ENCODE data around the gene TEX264.
A peak's percentile ranks its signal among the peaks of the same experiment; 100 is the strongest.
"Not testable (repeated sequence)": the region's sequence is repeated elsewhere in the genome, so short reads cannot be mapped to it uniquely, and the experiment has no call there.

TEX264 gene

DNA sequence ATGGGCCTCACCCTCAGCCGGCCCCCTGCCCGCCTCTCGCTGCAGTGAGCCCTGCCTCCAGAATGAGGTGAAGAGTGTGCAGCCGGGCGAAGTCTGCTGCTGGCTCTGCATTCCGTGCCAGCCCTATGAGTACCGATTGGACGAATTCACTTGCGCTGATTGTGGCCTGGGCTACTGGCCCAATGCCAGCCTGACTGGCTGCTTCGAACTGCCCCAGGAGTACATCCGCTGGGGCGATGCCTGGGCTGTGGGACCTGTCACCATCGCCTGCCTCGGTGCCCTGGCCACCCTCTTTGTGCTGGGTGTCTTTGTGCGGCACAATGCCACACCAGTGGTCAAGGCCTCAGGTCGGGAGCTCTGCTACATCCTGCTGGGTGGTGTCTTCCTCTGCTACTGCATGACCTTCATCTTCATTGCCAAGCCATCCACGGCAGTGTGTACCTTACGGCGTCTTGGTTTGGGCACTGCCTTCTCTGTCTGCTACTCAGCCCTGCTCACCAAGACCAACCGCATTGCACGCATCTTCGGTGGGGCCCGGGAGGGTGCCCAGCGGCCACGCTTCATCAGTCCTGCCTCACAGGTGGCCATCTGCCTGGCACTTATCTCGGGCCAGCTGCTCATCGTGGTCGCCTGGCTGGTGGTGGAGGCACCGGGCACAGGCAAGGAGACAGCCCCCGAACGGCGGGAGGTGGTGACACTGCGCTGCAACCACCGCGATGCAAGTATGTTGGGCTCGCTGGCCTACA is 44.4 kb downstream of the TEX264 start:
- DNase-seq (ENCODE audit: low read depth, low spot score): no peak

DNA sequence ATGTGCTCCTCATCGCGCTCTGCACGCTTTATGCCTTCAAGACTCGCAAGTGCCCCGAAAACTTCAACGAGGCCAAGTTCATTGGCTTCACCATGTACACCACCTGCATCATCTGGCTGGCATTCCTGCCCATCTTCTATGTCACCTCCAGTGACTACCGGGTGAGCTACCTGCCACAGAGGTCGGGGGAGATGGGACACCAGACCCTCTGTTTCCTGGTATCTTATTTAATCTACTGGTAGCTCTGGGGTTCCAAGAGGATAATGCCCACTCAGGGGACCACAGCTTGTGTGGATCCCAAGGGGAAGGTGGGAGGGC is 44.9 kb downstream of the TEX264 start:
- DNase-seq (ENCODE audit: low read depth, low spot score): no peak

DNA sequence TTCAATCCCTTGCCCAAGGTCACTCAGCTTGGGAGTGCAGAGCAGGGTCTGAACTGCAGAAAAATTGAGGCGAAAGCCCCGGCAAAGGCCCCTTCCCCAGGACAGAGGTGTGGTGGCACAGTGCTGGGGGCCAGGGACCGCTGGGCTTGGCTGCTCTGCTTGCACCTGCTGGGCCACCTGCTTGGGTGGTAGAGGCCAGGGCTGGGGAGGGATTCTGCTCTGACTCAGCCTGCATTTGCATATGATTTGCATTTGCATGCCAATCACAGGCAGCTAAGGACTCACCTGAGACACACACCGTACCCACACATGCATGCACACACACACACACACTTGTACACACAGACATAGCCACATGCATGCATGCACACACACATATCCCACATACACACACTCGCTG is 45.8 kb downstream of the TEX264 start:
- no peak for DNase-seq (ENCODE audit: low read depth, low spot score)

DNA sequence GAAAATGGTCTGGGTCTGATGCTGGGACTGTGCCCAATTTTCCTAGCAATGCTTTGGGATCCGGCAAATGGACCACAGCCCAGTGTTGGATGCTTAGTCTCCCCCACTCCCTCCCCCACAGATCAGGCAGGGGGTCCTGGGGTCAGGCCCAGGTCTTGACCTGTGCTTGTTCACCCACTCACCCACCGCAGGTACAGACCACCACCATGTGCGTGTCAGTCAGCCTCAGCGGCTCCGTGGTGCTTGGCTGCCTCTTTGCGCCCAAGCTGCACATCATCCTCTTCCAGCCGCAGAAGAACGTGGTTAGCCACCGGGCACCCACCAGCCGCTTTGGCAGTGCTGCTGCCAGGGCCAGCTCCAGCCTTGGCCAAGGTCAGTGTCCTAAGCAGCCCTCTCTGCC is 46.4 kb downstream of the TEX264 start:
- DNase-seq (ENCODE audit: low read depth, low spot score): no peak

DNA sequence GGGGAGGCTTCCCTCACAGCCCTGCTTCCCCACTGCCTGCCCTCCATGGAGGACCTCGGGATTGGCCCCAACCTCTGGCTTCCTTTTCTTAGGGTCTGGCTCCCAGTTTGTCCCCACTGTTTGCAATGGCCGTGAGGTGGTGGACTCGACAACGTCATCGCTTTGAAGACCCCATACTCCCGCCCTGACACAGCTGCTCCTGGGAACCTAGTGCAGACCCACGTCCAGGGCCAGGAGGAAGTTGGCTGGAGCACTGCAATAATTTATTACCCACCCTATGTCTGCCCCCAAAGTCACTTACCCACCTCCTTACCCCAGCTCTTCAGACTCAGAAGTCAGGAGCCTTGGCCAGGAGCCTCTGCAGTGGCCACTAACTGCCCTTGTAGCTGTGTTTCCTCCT is 46.9 kb downstream of the TEX264 start:
- no peak for DNase-seq (ENCODE audit: low read depth, low spot score)

DNA sequence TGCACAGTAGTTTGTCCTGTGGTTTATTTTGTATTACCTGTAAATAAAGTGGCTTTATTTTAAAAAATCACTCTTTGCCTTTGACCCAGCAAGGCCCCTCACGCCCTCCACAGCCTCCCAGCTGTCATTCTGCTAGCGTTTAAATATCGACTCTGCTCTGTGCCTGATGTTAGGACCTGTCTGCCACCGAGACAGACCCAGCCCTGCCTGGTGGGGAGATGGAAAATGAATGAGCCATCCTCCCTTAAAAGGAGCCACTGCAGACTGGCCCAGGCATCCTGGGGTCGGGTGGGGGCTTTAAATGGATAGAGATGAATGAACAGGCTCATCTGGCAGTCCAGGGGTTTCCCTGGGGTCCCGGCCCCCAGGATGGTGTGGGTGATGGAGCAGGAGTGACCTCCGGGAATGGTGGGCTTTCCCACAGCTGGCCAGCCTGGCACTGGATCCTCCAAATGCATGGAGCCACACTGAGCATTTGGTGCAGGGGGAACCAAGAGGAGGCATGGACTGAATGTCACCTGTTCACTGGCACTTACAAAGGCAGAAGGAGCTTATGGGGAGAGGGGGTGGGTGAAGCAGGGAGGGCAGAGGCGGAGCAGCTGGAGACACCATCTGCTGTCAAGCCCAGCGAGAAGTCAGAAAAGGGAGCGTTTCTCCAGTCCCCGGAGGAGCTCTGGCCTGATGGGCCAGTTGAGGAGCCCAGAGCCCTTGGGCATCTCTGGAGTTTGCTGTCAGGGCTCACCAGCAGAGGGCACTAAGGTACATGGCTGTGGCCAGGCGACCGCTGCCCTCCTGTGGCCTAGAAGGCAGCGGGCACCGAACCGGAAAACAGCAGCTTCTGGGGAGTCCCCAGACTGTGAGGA is 47.7 kb downstream of the TEX264 start:
- DNase-seq (ENCODE audit: low read depth, low spot score): peak; percentile 42

DNA sequence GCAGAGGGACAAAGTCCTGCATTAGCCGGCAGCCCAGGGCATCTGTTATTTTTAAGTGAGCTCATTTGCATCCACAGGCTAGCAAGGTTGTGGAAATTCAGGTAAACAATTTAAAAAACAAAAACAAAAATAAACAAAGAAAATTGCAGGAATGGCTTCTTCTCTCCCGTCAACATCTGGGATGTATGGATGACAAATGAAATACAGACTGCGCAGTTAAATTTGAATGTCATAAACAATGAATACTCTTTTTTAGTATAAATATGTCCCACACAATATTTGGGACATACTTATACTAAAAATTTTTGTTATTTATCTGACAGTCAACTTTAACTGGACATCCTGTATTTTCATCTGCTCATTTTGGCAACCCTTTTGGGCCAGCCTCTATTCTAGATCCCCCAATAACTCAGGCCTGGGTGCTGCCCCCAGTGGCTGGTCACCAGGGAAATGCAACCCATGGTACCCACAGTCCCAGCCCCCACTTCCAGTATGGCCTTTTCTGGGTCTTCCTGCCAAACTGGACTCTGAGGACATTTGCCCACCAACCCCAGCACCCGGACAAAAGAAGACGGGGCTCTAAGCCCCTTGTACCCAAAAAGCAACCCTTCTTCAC is 48.5 kb downstream of the TEX264 start:
- DNase-seq (ENCODE audit: low read depth, low spot score): no peak

DNA sequence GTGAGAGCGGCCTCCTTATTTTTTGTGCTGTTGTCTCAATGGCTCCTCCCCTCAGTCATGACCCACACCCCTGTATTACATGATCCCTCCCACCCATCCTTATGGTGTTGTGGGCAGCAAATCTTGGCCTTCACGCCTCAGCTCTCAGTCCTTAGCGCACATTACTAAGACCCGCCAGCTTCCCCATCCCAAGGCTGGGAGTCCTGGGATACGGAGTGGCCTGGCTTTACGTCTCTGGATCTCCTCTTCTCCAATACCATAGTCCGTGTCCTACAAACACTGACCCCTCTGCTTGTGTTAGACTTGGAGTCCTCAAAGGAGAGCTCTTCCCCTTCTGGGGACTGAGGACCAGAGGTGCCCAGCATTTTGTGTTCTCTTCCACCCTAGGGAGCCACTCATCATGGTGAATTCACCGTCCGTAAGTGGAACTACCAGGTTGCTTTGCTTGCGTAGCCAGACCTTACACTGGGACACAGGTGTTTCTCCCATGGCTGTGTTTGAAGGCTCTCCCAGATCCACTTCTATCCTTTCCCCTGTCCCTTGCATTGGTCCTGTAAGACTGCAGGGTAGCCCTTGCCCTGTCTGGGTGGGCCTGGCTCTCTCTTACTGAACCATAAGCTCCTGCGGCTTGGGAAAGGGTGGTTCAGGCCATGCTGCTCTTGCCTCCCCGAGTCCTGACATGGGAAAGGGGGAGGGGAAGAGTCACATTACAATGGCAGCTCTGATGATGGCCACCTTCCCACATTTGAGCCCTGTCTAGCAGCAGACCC is 49.4 kb downstream of the TEX264 start:
- DNase-seq (ENCODE audit: low read depth, low spot score): no peak

DNA sequence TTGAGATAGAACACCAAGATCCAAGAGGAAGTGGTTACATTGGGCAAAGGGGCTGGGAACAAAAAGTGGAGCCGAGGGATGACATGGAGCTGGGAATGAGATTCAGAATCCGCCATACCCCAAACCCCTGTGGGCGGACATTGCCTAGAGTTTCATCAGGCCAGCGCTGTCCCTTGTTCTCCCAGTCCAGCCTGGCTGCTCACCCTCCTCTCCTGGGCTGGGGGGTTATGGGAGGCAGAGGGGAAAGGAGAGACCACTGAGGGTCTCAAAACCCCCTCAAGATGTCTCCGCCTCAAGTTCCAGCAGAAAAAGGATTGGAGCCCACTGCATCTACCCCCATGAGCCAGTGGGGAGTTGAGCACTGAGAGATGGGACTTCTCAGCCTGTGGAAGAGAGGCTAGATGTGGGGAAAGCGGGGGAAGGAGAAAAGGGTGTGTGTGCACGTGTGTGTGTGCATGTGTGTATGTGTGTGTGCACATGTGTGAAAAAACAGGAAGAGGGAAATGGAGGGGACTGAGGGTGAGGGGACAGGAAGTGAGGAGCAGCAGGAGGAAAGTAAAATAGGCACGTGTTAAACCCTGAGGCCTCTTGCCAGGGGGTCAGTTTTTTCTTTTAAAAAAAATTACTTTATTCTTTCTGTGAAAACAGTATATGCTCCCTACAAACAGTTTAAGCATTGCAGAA is 50.2 kb downstream of the TEX264 start:
- DNase-seq (ENCODE audit: low read depth, low spot score): no peak

DNA sequence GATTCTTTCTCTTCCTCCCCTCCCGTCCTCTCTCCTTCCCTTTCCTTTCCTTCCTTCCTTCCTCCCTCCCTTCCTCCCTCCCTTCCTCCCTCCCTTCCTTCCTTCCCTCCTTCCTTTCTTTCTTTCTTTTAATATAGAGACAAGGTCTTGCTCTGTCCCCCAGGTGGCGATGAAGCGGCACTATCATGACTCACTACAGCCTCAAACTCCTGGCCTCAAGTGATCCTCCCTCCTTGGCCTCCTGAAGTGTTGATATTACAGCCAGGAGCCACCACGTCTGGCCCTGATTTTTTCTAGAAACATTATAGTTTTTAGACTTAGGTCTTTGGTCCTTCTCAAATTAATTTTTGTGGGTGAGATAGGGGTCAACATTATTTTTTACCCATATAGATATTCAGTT is 51.3 kb downstream of the TEX264 start:
- no peak for DNase-seq (ENCODE audit: low read depth, low spot score)

DNA sequence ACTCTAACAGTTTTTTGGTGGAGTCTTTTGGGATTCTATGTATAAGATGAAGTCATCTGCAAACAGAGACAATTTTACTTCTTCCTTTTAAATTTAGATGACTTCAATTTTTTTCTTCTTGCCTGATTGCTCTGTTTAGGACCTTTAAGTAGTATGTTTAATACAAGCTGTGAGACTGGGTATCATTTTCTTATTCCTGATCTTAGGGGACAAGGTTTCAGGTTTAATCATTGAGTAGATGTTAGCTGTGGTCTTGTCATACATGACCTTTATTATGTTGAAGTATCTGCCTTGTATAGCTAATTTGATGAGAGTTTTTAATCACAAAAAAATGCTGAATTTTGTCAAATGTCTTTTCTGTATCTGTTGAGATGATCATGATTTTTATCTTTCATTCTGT is 56.4 kb downstream of the TEX264 start:
- no peak for DNase-seq (ENCODE audit: low read depth, low spot score)

DNA sequence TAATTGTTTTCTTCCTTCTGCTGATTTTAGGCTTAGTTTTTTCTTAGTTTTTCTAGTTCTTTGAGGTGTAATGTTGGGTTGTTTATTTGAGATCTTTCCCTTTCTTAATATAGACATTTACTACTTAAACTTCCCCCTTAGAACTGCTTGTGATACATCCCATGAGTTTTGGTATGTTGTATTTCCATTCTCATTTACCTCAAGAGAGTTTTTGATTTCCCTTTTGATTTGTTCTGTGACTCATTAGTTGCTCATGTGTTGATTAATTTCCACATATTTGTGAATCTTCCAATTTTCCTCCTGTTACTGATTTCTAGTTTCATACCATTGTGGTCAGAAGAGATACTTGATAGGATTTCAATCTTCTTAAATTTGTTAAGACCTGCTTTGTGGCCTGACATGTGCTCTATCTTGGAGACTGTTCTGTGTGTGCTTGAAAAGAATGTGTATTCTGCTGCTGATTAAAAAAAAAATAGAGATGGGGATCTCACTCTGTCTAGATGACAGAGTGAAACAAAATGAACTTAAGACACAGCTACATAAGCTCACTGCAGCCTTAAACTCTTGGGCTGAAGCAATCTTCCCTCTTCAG is 58.1 kb downstream of the TEX264 start:
- peak; percentile 20 for DNase-seq (ENCODE audit: low read depth, low spot score)

DNA sequence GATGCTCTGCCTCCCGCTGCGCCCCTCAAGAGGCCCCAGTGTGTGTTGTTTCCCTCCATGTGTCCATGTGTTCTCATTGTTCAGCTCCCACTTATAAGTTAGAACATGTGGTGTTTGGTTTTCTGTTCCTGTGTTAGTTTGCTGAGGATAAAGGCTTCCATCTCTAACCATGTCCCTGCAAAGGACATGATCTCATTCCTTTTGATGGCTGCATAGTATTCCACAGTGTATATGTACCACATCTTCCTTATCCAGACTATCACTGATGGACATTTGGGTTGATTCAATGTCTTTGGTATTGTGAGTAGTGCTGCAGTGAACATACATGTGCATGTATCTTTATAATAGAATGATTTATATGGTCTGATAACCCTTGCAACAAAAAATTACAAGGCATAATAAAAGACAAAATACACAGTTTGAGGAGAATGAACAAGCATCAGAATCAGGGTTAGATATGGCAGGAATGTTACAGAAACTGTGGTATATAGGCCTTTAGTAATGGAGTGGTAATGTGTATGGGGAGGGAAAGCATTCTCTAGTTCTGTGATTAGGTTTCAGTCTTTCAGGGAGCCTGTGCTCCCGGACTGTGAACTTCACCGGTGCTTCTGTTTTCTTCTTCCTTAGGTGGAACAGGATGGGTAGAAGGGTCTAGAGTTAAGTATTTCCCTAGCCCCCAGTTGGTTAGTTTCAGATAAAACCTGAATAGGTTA is 63.0 kb downstream of the TEX264 start:
- DNase-seq (ENCODE audit: low read depth, low spot score): no peak

DNA sequence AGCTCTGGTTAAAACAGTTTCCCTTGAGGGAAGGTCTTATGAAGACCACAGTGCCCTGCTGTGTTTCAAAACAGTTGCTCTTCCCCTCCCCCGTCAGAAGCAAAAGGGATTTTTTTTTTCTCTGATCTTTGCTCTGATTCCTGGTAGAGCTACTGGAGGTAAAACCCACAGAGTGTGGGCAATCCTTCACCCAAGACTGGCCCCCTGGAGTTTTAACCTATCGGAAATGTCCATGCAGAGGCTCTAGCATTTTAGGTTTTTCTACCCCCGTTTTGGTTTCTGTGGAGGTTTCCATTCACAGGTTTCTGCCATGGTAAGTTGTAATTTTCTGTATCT is 63.5 kb downstream of the TEX264 start:
- no peak for DNase-seq (ENCODE audit: low read depth, low spot score)

DNA sequence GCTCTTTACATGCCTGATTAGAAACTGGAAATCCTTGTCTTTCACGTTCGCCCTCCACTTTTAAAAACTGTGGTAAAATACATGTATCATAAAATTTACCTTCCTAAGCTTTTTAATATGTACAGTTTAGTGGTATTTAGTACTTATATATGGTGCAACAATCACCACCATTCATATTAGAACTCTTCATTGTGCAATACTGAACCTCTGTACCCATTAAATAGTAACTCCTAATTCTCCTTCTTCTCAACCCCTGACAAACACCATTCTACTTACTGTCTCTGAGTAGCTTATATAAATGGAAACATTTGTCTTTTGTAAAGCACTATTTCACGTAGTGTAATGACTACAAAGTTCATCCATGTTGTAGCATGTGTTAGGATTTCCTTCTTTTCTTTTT is 64.0 kb downstream of the TEX264 start:
- no peak for DNase-seq (ENCODE audit: low read depth, low spot score)

DNA sequence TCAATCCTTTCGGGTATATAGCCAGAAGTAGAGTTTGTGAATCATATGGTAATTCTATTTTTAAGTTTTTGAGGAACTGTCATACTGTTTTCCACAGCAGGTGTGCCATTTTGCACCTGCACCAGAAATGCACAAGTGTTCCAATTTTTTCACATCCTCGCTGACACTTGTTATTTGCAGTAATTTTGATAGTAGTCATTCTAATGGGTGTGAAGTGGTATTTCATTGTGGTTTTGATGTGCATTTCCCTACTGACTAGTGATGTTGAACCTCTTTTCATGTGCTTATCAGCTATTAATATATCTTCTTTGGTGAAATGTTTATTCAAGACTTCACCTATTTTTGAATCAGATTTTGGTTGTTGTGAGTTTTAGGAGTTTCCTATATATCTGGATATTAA is 64.9 kb downstream of the TEX264 start:
- DNase-seq (ENCODE audit: low read depth, low spot score): no peak

DNA sequence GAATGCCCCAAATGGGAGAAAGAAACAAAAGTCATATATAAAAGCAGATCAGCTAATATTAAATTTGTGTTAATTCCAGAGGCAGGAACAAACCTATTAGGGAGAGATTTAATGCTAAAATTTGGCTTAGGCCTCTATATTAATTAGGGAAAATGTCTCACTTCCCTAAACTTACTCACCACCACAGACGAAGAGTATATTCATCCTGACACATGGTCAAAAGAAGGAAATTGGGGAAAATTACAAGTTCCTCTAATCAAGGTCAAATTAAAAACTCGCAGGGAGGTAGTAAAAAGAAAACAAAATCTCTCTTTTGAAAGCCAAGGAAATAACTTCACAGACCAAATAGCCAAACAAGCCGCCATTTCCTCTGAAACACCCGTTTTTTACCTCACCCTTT is 68.1 kb downstream of the TEX264 start:
- DNase-seq (ENCODE audit: low read depth, low spot score): no peak

DNA sequence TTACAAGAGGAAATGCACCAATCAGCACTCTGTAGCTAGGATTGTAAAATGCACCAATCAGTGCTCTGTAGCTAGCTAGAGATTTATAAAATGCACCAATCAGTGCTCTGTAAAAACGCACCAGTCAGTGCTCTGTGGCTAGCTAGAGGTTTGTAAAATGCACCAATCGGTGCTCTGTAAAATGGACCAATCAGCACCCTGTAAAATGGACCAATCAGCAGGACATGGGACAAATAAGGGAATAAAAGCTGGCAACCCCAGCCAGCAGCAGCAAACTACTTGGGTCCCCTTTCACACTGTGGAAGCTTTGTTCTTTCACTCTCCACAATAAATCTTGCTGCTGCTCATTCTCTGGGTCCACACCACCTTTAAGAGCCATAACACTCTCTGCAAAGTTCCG is 71.3 kb downstream of the TEX264 start:
- DNase-seq (ENCODE audit: low read depth, low spot score): not testable (repeated sequence)

DNA sequence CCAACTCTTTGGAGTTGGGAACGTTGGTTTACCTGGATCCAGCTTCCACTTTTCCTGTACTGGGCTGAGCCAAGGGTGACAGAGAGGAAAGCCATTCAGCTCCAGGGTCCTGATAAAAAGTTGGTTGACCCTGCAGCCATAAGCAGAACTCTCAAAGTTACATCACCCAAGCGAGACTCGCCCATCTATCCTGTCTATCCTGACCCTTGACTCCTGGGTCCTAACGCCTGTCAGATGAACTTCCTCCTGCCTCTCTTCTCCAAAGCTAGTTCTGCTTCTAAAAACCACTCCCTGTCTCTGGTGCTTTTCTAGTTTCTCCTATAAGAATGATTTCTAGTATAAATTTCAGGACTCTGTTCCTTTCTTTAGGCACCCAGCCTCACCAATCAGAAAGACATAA is 71.9 kb downstream of the TEX264 start:
- not testable (repeated sequence) for DNase-seq (ENCODE audit: low read depth, low spot score)

DNA sequence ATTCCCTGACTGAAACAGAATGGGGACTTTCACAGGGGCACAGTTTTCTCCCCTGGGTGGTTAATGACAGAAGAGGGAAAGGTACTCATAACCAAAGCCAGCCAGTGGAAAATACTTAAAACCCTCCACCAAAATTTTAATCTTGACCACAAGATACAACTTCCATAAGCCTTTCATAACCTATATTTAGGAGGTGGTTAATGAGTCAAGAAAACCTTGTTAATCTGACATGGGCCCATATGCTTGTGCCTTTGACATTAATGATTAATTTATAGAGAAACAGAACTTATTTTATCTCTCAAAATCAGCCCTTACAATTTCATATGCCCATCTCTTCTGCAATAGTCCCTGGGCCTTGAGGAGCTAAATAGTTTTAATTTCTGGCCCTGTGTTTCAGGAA is 76.8 kb downstream of the TEX264 start:
- DNase-seq (ENCODE audit: low read depth, low spot score): no peak

DNA sequence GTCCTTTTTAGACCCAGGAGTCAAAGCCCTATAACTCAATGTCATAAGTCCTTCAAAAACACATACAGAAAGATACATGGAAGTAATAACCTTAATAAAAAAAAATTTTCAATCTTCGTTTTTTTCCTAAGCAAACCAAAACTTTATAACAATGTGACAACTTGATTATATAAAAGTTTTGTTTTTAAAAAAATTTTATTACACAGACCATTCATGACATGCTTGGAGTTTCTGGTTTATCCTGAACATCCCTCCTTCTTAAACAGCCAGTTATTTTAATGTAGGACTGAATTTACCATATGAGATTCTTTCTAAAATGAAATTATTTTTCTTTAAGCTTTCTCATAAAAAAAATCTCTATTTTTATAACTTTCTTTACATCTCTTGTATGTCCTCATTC is 77.3 kb downstream of the TEX264 start:
- no peak for DNase-seq (ENCODE audit: low read depth, low spot score)

Measured in astrocyte of the hippocampus (primary cell).